HEK293T (cell line): Measurements from ENCODE around the gene CFAP299.

ENCODE experiments used
- FOXA1 ChIP-seq: fragments of 450-650 bp; IDR thresholded peaks from 2 replicates; pipeline ENCODE4 v1.6.1; 2016; ENCODE audit warnings: mild to moderate bottlenecking
- FOXK2 ChIP-seq: fragments of 450-650 bp; IDR thresholded peaks from 2 replicates; pipeline ENCODE4 v1.6.1; 2016; ENCODE audit warnings: mild to moderate bottlenecking
- SUZ12 ChIP-seq: fragments of 450-650 bp; IDR thresholded peaks from 2 replicates; pipeline ENCODE4 v1.6.1; 2016; ENCODE audit warnings: mild to moderate bottlenecking
- TARDBP ChIP-seq: fragments of 450-650 bp; IDR thresholded peaks from 2 replicates; pipeline ENCODE4 v1.6.1; 2016
- ZNF384 ChIP-seq: fragments of 450-650 bp; IDR thresholded peaks from 2 replicates; pipeline ENCODE4 v1.6.1; 2016

DNA sequence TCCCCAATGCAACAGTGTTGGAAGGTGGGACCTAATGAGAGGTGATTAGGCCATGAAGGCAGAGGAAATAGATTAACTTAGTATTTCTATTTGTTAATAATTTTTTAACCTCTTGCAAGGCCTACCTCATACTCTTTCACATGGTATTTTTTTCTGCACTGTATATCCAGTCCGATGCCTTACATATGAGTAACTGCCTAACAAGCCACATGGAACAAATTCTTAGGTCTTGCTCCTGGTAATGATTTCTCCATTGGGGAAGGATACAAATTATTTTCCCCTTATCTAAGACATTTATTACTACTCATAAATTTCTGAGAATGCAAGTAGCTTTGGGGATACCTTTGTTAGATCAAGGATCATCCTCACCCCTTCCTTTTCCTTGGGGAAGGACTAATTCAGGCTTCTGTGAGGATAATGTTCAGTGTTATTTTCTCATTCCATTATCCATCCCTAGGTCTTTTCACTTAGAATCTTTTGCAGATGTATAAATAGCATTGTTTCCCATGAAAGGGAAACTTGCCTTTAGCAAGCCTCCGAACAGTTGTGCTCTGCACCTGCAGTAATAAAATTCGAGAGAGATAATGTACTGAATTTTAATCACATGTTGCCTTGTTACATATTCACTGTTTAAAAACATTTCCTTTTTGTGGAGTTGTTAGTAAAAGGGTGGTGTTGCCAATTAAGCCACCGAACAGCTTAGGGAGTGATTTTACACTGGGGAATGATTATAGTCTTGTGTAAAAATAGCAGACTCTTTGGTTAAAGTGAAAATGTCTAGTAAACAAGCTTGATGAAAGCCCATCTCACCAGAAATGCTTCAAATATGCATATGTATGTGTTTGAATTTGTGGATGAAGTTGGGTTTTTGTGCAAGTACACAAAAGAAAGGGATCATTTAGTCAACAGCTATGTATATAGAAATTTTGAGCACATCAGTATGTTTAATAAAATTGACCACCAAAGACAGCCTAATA, 89.9 kb downstream of the CFAP299 start:
- TF ChIP-seq TARDBP (no peak), SUZ12 (no peak), FOXK2 (no peak), FOXA1 (no peak), ZNF384 (no peak)
